GM13976 (cell line): ENCODE data around the gene KDR.

Source experiments
- DNase-seq: peaks from one replicate; pipeline ENCODE4 v3.0.0; 2012; ENCODE audit warnings: low spot score
- CTCF ChIP-seq: IDR thresholded peaks from 2 replicates; pipeline ENCODE4 v1.5.1; 2012; ENCODE audit warnings: borderline replicate concordance, mild to moderate bottlenecking; ENCODE audit not compliant: insufficient read depth; ENCODE audit errors: extremely low read depth, missing control alignments, control extremely low read depth
- in situ Hi-C: fragments of 300-500 bp; cut with MboI; formaldehyde crosslinking; loops from one replicate; pipeline ENCODE4 v1.12.0; 2022; ENCODE audit warnings: low sequenced_read_pairs, mixed read lengths, inconsistent platforms; ENCODE audit not compliant: unreplicated experiment

KDR gene

GRCh38 chr4:55116450-55116849 is 8.9 kb downstream of the KDR start:
- DNase-seq, result no peak
- in situ Hi-C loops, result no loop called here
- TF ChIP-seq CTCF, result no peak

GRCh38 chr4:55111601-55112000 is 13.8 kb downstream of the KDR start:
- in situ Hi-C loops, result no loop called here
- no peak for DNase-seq
- TF ChIP-seq CTCF, result no peak

- in situ Hi-C loops, result no loop called here
- no peak for DNase-seq
- TF ChIP-seq CTCF, result no peak
Observed at GRCh38 chr4:55110131-55110530, 15.3 kb downstream of the KDR start.

DNA sequence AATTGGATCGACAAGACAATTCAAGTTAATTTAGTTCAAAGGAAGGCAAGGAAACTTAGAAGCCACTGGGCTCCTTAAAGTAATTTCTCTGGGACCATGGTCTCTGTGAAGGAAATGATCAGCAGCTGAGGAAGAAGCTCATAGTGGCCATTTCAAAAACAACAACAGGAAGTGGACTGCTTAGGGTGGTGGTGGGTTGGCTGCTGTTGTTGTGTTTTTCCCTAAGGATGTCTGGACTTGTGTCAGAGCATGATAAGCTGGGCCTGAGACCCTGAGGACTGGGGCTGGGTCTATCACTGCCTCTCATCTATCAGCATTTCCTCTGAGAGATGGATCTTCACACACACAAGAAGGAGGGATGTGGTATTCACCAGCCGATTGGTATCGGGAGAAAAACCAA is 18.3 kb downstream of the KDR start:
- no peak for TF ChIP-seq CTCF
- in situ Hi-C loops, result no loop called here
- DNase-seq, result no peak

DNA sequence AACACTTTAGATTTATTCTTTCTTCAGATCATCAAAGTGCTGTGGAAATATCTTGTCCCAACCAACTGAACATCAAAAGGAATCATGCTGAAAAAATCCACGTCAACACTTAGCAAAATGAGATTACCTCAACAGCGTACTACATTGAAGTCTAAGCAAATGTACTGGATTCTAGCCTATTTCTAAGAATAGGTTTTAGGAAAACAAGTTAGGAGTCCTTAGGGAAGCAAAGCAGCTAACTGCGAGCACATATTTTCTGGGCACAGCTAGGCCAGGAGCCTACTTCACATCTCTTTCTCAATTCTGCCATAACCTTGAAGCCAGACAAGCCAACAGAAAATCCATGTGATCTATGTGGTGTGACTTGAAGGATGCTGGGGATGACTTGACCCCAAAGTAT is 22.2 kb downstream of the KDR start:
- DNase-seq, result no peak
- in situ Hi-C loops, result no loop called here
- TF ChIP-seq CTCF, result no peak

DNA sequence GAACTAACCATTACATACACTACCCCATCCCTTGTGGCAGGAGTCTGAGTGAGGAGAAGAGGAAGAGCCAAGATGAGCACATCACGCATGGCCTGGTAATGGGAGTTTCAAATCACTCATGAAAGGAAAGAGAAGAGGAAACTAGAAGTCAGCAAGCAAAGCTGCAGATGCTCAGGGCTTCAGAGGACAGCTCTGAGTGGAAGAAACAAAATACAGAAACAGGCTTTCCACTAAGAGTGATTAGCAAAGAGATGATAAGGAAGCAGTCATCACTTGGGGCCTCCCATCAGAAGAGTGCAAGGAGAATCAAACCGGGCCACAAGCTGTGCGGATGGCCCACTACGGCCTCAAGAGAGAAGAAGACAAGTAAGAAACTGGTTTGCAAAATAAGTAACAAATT is 25.6 kb downstream of the KDR start:
- TF ChIP-seq CTCF, result no peak
- DNase-seq, result no peak
- in situ Hi-C loops, result no loop called here
